ENCODE results near the gene GPR62. TPM values are rescaled to one million over a fixed set of nuclear protein-coding genes. Genes with fewer than 3 reads are reported as not detected.

Gene GPR62
- total and polyA plus RNA-seq, 8 donors: 0.17 to 0.35 (median 0.30) TPM; not detected in 2

DNA sequence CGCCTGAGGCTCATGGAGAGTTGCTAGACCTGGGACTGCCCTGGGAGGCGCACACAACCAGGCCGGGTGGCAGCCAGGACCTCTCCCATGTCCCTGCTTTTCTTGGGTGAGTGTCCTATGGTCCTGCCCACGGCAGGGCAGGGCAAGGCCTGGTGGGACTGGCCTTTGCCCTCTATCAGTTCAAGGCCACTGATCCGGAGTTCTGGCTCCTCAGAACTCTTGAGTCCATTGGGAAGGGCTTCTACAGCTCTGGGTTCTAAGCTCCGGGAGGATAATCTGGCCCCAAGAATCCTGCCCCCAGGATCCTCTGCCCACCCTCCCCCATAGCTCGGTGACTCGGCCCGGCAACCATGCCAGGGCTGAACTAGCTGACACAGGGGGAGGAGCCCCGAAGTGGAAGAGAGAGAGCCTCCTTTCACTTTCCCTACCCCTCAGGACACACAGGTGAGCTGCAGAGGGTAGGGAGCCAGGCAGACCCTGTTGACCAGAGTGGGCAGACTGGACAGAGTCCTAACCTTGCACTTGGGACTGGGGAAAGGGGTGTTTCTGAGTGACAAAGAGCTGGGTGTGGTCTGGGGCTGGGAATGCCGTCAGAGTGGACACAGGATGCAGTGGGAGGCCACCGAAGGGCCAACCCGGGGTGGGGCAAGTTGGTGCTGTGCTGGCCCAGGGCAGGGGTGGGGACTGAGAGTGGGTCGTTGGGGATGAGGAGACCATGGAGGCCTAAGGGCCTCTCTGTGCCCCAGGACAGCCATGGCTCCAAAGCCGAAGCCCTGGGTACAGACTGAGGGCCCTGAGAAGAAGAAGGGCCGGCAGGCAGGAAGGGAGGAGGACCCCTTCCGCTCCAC lies 12.4 kb upstream of the GPR62 start:
- Histone ChIP-seq H3K4me3 (peak overlapping the region; percentile 45 to 86), H3K4me1 (peaks cover 11 to 41% of the 10 kb centered on the region in 2 donors), H3K27ac (peak overlapping the region; percentile 88 to 93), H3K36me3 (peaks cover 0 to 21% of the 10 kb centered on the region in 2 donors), H3K27me3 (no peaks in the 10 kb centered on the region), H3K9me3 (no peaks in the 10 kb centered on the region)
- ATAC-seq (peak; percentile 60), DNase-seq (peak in 3 of 4 donors; percentile 55 to 83 (median 69))
- TF ChIP-seq CTCF (IDR thresholded peaks at IDR 0.05): no peak
- intact Hi-C loops (cut with DNase I): no loop called here

- Histone ChIP-seq H3K27me3 (no peaks in the 10 kb centered on the region), H3K4me3 (peak overlapping the region in 1 of 2 donors; percentile 86), H3K36me3 (peaks cover 0 to 21% of the 10 kb centered on the region in 2 donors), H3K9me3 (no peaks in the 10 kb centered on the region), H3K27ac (peak overlapping the region; percentile 88 to 93), H3K4me1 (peaks cover 11 to 39% of the 10 kb centered on the region in 2 donors)
- no peak for ATAC-seq
- peak in 1 of 4 donors; percentile 53 for DNase-seq
- TF ChIP-seq CTCF (IDR thresholded peaks at IDR 0.05): no peak
- intact Hi-C loops (cut with DNase I): no loop called here
Measured at GRCh38 chr3:51943451-51944391, 11.5 kb upstream of the GPR62 start.

GRCh38 chr3:51944451-51945021 lies 10.6 kb upstream of the GPR62 start:
- DNase-seq: no peak
- no peak for TF ChIP-seq CTCF (IDR thresholded peaks at IDR 0.05)
- Histone ChIP-seq H3K9me3 (no peaks in the 10 kb centered on the region), H3K27me3 (no peaks in the 10 kb centered on the region), H3K4me3 (no peak overlapping the region), H3K27ac (no peak overlapping the region), H3K4me1 (peaks cover 11 to 31% of the 10 kb centered on the region in 2 donors), H3K36me3 (peaks cover 0 to 27% of the 10 kb centered on the region in 2 donors)
- intact Hi-C loops (cut with DNase I): no loop called here
- ATAC-seq: no peak

- Histone ChIP-seq H3K27ac (no peak overlapping the region), H3K36me3 (peaks cover 0 to 27% of the 10 kb centered on the region in 2 donors), H3K27me3 (no peaks in the 10 kb centered on the region), H3K9me3 (no peaks in the 10 kb centered on the region), H3K4me1 (peaks cover 11 to 26% of the 10 kb centered on the region in 2 donors), H3K4me3 (no peak overlapping the region)
- intact Hi-C loops (cut with DNase I): no loop called here
- DNase-seq: peak in 1 of 4 donors; percentile 45
- ATAC-seq: no peak
- TF ChIP-seq CTCF (IDR thresholded peaks at IDR 0.05): no peak
Measured at GRCh38 chr3:51945031-51945840, 9.9 kb upstream of the GPR62 start.
